IPS-20b (cell line): ENCODE results near the gene TMX2.
A peak's percentile ranks its signal among the peaks of the same experiment; 100 is the strongest.

Source experiments
- H3K27ac ChIP-seq: one replicate; pipeline ENCODE4 v1.5.1; 2013; ENCODE audit warnings: low read length
- H3K27me3 ChIP-seq: 2 replicates; pipeline ENCODE4 v1.6.1; 2013; ENCODE audit warnings: mild to moderate bottlenecking, low read length, inconsistent platforms; ENCODE audit not compliant: insufficient read depth
- H3K36me3 ChIP-seq: 2 replicates; pipeline ENCODE4 v1.6.1; 2013; ENCODE audit warnings: low read depth, mild to moderate bottlenecking, inconsistent platforms, low read length, moderate library complexity; ENCODE audit not compliant: insufficient read depth
- H3K4me1 ChIP-seq: 2 replicates; pipeline ENCODE4 v1.6.1; 2013; ENCODE audit warnings: mild to moderate bottlenecking, control low read depth, inconsistent platforms, low read length, moderate library complexity; ENCODE audit not compliant: insufficient read depth
- H3K4me3 ChIP-seq: 2 replicates; pipeline ENCODE4 v1.5.1; 2013; ENCODE audit warnings: mild to moderate bottlenecking, low read length, inconsistent platforms
- H3K9ac ChIP-seq: 2 replicates; pipeline ENCODE4 v1.6.1; 2013; ENCODE audit warnings: low read depth, mild to moderate bottlenecking, inconsistent platforms, low read length, moderate library complexity
- H3K9me3 ChIP-seq: 2 replicates; pipeline ENCODE4 v1.6.1; 2013; ENCODE audit warnings: mild to moderate bottlenecking, low read depth, low read length, inconsistent platforms; ENCODE audit not compliant: insufficient read depth

Gene TMX2

GRCh38 chr11:57773026-57773598 is 60.7 kb downstream of the TMX2 start:
- H3K27ac ChIP-seq: no peak overlapping the region
- no peak overlapping the region for H3K9ac ChIP-seq
- no peaks in the 10 kb centered on the region for H3K36me3 ChIP-seq
- H3K4me3 ChIP-seq: no peak overlapping the region
- H3K4me1 ChIP-seq: peaks cover 39% of the 10 kb centered on the region
- H3K9me3 ChIP-seq: no peaks in the 10 kb centered on the region
- H3K27me3 ChIP-seq: no peaks in the 10 kb centered on the region

- Histone ChIP-seq H3K4me1 (peaks cover 60% of the 10 kb centered on the region), H3K4me3 (peak overlapping the region; percentile 25), H3K9ac (peak overlapping the region; percentile 8; the same call in 1 of the 2 replicates), H3K27ac (no peak overlapping the region), H3K36me3 (no peaks in the 10 kb centered on the region), H3K9me3 (no peaks in the 10 kb centered on the region), H3K27me3 (no peaks in the 10 kb centered on the region)
Measured at GRCh38 chr11:57775491-57775890, 63.1 kb downstream of the TMX2 start.

GRCh38 chr11:57776031-57776521 is 63.7 kb downstream of the TMX2 start:
- Histone ChIP-seq H3K27ac (peak overlapping the region; percentile 15), H3K4me3 (peak overlapping the region; percentile 25; the same call in 1 of the 2 replicates), H3K4me1 (peaks cover 66% of the 10 kb centered on the region), H3K9ac (peak overlapping the region; percentile 8; the same call in 1 of the 2 replicates), H3K36me3 (no peaks in the 10 kb centered on the region), H3K27me3 (no peaks in the 10 kb centered on the region), H3K9me3 (no peaks in the 10 kb centered on the region)

- H3K36me3 ChIP-seq: no peaks in the 10 kb centered on the region
- H3K27me3 ChIP-seq: no peaks in the 10 kb centered on the region
- H3K4me3 ChIP-seq: no peak overlapping the region
- no peaks in the 10 kb centered on the region for H3K9me3 ChIP-seq
- H3K9ac ChIP-seq: no peak overlapping the region; the same call in 1 of the 2 replicates
- peaks cover 72% of the 10 kb centered on the region for H3K4me1 ChIP-seq
- H3K27ac ChIP-seq: peak overlapping the region; percentile 71
Measured at GRCh38 chr11:57776577-57777210, 64.3 kb downstream of the TMX2 start.

GRCh38 chr11:57777969-57778317 is 65.5 kb downstream of the TMX2 start:
- H3K4me3 ChIP-seq: peak overlapping the region; percentile 48
- H3K9me3 ChIP-seq: no peaks in the 10 kb centered on the region
- H3K9ac ChIP-seq: peak overlapping the region; percentile 81
- H3K27ac ChIP-seq: peak overlapping the region; percentile 71
- H3K36me3 ChIP-seq: no peaks in the 10 kb centered on the region
- peaks cover 76% of the 10 kb centered on the region for H3K4me1 ChIP-seq
- no peaks in the 10 kb centered on the region for H3K27me3 ChIP-seq

GRCh38 chr11:57778318-57779037 is 66.1 kb downstream of the TMX2 start:
- peak overlapping the region; percentile 71 for H3K27ac ChIP-seq
- peak overlapping the region; percentile 81 for H3K9ac ChIP-seq
- no peaks in the 10 kb centered on the region for H3K27me3 ChIP-seq
- peaks cover 76% of the 10 kb centered on the region for H3K4me1 ChIP-seq
- peak overlapping the region; percentile 48 for H3K4me3 ChIP-seq
- H3K9me3 ChIP-seq: no peaks in the 10 kb centered on the region
- H3K36me3 ChIP-seq: no peaks in the 10 kb centered on the region

GRCh38 chr11:57779276-57779675 is 66.9 kb downstream of the TMX2 start:
- H3K9me3 ChIP-seq: no peaks in the 10 kb centered on the region
- H3K9ac ChIP-seq: peak overlapping the region; percentile 81
- H3K4me1 ChIP-seq: peaks cover 76% of the 10 kb centered on the region
- no peaks in the 10 kb centered on the region for H3K36me3 ChIP-seq
- H3K27me3 ChIP-seq: no peaks in the 10 kb centered on the region
- H3K27ac ChIP-seq: peak overlapping the region; percentile 71
- H3K4me3 ChIP-seq: peak overlapping the region; percentile 48

- no peaks in the 10 kb centered on the region for H3K27me3 ChIP-seq
- H3K27ac ChIP-seq: peak overlapping the region; percentile 88
- H3K36me3 ChIP-seq: no peaks in the 10 kb centered on the region
- no peaks in the 10 kb centered on the region for H3K9me3 ChIP-seq
- H3K4me3 ChIP-seq: peak overlapping the region; percentile 48
- H3K9ac ChIP-seq: peak overlapping the region; percentile 72
- peaks cover 59% of the 10 kb centered on the region for H3K4me1 ChIP-seq
Measured at GRCh38 chr11:57781529-57781943, 69.1 kb downstream of the TMX2 start.

- no peak overlapping the region for H3K27ac ChIP-seq
- H3K4me1 ChIP-seq: peaks cover 49% of the 10 kb centered on the region
- no peak overlapping the region for H3K4me3 ChIP-seq
- H3K9me3 ChIP-seq: no peaks in the 10 kb centered on the region
- no peaks in the 10 kb centered on the region for H3K36me3 ChIP-seq
- no peak overlapping the region for H3K9ac ChIP-seq
- no peaks in the 10 kb centered on the region for H3K27me3 ChIP-seq
Measured at GRCh38 chr11:57785072-57785471, 72.7 kb downstream of the TMX2 start.

- Histone ChIP-seq H3K4me3 (no peak overlapping the region), H3K9ac (no peak overlapping the region), H3K36me3 (peaks cover 7% of the 10 kb centered on the region; the same call in 1 of the 2 replicates), H3K27me3 (no peaks in the 10 kb centered on the region), H3K9me3 (no peaks in the 10 kb centered on the region), H3K27ac (no peak overlapping the region), H3K4me1 (peaks cover 35% of the 10 kb centered on the region)
Measured at GRCh38 chr11:57786436-57786835, 74.0 kb downstream of the TMX2 start.

GRCh38 chr11:57787006-57787604 is 74.7 kb downstream of the TMX2 start:
- Histone ChIP-seq H3K9me3 (no peaks in the 10 kb centered on the region), H3K27me3 (no peaks in the 10 kb centered on the region), H3K27ac (no peak overlapping the region), H3K4me1 (peaks cover 29% of the 10 kb centered on the region), H3K9ac (0 out of 2 replicates have a peak overlapping the region, but pooled peaks have one; percentile 33), H3K36me3 (peaks cover 14% of the 10 kb centered on the region; the same call in 1 of the 2 replicates), H3K4me3 (peak overlapping the region; percentile 14; the same call in 1 of the 2 replicates)
